DMS 273 treated with DMSO at 0.1 percent for 48 hours (cell line): Measurements from ENCODE around the gene TMEM80.
"Not testable (repeated sequence)": the region's sequence is repeated elsewhere in the genome, so short reads cannot be mapped to it uniquely, and the experiment has no call there.

Source experiments
- DNase-seq: peaks from one replicate; lab custom pipeline; 2025; lab: John Stamatoyannopoulos, UW

TMEM80 gene

DNA sequence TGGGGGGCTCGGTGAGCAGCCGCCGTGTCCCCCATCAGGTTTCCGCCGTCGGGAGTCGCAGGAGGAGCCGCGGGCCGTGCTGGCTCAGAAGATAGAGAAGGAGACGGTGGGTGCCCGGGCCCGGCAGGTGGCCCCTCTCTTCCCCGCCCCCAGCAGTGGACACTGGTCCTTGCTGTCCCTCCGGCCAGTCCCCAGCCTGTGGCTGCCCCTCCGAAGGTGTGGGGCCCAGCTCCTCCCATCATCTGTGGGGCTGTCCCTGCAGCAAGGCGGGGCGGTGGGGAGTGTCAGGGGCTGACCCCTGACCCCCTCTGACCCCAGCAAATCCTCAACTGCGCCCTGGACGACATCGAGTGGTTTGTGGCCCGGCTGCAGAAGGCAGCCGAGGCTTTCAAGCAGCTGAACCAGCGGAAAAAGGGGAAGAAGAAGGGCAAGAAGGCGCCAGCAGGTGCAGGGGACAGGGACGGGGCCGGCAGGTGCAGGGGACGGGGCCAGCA is 25.7 kb downstream of the TMEM80 start:
- no peak for DNase-seq

DNA sequence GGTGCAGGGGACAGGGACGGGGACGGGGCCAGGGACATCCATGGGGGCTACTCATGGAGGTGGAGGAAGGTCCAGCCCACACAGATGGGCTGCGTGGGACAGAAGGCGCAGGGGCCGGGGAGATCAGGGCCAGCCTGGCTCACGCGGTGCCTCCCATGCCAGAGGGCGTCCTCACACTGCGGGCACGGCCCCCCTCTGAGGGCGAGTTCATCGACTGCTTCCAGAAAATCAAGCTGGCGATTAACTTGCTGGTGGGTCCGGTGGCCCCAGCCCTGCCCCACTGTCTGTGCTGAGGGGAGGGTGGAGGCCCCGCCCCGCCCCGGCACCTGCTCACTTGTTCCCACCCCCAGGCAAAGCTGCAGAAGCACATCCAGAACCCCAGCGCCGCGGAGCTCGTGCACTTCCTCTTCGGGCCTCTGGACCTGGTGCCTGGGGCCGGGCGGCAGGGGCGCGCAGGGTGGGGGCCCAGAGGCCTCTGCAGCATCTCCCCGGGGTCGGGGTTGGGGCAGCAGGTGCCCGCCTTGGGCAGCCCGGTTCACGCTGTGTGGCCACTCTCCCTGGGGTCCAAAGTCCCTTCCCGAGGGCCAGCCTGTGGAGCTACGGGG is 26.2 kb downstream of the TMEM80 start:
- DNase-seq, result no peak

DNA sequence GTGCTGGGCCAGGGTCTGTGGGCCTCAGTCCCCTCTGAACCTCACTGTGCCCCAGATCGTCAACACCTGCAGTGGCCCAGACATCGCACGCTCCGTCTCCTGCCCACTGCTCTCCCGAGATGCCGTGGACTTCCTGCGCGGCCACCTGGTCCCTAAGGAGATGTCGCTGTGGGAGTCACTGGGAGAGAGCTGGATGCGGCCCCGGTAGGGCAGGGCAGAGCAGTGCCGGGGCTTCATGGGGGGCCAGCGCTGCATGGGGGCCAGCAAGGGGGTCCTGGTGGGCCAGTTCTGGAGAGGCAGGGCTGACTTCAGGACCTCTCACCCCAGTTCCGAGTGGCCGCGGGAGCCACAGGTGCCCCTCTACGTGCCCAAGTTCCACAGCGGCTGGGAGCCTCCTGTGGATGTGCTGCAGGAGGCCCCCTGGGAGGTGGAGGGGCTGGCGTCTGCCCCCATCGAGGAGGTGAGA is 26.8 kb downstream of the TMEM80 start:
- DNase-seq, result no peak

DNA sequence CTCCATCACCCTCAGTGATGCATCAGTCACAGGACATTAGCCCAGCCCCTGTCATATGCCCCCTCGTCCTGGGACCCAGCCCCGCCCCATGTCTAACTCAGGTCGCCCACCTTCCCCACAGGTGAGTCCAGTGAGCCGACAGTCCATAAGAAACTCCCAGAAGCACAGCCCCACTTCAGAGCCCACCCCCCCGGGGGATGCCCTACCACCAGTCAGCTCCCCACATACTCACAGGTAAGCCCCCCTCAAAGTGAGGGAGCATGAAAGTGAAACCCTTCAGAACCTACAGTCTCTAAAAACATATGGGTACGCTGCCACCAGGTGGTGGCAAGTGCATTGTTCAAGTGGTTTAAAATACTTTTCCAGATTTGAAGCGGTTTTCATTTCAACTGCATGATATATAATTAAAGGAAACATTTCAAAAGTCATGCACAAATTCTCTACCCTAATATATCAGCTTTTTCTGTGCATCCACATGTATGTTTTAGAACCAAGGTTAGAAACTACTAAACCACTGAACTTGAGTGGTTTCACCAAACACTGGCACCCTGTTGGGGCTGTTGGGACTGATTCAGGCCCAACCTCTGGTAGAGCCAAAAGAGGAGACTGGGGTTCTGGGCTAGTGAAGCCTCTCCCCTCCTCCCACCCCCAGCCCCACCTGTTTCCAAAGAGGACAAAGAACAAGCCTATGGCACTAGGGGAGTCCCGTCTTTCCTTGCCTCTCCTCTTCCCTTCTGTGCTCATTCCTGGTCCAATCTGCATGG is 27.7 kb downstream of the TMEM80 start:
- DNase-seq, result no peak

DNA sequence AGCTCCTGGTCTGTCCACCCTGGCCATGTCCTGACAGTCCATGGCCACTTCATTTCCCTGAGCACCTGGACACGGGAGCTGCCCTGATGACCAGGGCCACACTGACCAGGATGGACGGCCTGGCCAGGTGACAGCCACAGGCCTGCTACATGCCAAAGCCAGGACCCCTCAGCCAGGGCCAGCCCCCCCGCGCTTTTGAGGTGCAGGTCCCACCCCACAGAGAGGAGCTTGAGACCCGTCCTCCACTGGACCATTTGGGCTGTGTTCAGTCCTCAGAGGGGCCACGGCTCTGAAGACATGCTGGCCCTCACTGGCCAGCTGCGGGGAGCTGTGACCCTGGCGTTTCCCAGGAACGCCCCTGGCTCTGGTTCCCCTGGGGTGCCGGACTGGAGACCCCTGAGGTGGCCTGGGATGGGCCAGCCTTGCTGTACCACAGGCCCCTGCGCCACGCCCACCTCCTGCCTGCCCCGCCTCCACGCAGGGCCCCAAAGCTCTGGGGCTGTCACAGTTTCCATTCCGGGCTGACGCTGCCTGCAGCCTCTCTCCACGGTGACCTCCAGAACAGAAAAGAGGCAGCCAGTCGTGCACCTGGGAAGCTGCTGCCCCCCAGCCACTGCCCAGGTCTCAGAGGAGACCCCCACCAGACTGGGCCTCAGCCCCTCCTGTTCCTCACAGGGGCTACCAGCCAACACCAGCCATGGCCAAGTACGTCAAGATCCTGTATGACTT is 28.6 kb downstream of the TMEM80 start:
- DNase-seq, result no peak

DNA sequence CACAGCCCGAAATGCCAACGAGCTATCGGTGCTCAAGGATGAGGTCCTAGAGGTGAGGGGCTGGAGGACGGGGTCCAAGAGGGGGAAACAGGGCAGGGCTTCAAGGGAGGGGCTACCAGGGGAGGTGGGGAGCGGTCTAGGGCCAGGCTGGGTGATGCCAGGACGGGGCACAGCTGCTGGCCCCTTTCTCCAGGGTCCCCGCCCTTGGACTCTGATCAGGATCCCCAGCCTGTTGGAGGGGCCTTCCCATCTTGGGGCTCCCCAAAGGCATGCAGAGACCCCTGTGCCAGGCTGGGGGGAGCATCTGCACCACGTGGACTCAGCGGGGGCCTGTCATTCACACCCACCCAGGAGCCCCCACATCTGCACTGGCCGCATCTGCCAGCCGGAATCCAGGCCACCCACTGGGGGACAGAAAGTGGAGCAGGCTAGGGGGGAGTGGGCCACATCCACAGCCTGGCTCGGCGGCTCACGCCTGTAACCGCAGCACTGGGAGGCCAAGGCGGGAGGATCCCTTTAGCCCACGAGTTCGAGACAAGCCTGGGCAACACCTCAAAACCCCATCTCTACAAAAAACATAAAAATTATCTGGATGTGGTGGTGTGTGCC is 29.3 kb downstream of the TMEM80 start:
- no peak for DNase-seq

DNA sequence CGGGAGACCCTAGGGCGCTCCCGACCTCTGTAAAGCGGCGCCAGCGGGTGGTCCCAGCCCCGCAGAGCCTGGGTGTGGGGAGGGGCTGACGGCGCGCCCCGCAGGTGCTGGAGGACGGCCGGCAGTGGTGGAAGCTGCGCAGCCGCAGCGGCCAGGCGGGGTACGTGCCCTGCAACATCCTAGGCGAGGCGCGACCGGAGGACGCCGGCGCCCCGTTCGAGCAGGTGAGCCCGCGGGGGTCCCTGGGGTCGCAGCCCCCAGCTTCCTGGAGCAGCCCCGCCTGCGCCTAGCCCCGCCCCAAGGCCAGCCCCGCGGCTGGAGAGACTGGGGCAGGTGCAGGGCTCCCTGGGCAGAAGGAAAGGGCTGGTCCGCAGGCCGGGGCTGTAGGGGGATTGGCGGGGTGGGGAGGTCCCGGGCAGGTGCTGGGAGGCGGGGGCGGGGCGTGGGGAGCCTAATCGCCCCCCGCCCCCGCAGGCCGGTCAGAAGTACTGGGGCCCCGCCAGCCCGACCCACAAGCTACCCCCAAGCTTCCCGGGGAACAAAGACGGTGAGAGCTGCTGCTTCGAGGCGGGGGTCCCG is 30.1 kb downstream of the TMEM80 start:
- no peak for DNase-seq

DNA sequence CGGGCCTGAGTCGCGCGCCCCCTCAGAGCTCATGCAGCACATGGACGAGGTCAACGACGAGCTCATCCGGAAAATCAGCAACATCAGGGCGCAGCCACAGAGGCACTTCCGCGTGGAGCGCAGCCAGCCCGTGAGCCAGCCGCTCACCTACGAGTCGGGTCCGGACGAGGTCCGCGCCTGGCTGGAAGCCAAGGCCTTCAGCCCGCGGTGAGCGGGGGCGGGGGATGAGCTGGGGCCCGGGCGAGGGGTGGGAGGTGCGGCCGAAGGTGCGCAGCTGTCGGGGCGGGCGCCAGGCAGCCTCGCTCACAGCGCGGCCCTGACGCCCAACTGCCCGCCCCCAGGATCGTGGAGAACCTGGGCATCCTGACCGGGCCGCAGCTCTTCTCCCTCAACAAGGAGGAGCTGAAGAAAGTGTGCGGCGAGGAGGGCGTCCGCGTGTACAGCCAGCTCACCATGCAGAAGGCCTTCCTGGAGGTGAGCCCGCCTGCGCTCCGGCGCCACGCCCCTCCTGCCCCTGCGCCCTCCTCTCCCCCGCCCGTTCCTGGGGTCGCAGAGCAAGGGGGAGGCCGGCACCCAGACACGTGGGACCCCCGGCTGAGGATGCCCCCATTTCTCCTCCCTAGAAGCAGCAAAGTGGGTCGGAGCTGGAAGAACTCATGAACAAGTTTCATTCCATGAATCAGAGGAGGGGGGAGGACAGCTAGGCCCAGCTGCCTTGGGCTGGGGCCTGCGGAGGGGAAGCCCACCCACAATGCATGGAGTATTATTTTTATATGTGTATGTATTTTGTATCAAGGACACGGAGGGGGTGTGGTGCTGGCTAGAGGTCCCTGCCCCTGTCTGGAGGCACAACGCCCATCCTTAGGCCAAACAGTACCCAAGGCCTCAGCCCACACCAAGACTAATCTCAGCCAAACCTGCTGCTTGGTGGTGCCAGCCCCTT is 30.9 kb downstream of the TMEM80 start:
- DNase-seq, result no peak

DNA sequence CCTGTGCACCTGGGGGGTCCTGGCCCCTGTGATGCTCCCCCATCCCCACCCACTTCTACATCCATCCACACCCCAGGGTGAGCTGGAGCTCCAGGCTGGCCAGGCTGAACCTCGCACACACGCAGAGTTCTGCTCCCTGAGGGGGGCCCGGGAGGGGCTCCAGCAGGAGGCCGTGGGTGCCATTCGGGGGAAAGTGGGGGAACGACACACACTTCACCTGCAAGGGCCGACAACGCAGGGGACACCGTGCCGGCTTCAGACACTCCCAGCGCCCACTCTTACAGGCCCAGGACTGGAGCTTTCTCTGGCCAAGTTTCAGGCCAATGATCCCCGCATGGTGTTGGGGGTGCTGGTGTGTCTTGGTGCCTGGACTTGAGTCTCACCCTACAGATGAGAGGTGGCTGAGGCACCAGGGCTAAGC is 31.7 kb downstream of the TMEM80 start:
- DNase-seq, result no peak

DNA sequence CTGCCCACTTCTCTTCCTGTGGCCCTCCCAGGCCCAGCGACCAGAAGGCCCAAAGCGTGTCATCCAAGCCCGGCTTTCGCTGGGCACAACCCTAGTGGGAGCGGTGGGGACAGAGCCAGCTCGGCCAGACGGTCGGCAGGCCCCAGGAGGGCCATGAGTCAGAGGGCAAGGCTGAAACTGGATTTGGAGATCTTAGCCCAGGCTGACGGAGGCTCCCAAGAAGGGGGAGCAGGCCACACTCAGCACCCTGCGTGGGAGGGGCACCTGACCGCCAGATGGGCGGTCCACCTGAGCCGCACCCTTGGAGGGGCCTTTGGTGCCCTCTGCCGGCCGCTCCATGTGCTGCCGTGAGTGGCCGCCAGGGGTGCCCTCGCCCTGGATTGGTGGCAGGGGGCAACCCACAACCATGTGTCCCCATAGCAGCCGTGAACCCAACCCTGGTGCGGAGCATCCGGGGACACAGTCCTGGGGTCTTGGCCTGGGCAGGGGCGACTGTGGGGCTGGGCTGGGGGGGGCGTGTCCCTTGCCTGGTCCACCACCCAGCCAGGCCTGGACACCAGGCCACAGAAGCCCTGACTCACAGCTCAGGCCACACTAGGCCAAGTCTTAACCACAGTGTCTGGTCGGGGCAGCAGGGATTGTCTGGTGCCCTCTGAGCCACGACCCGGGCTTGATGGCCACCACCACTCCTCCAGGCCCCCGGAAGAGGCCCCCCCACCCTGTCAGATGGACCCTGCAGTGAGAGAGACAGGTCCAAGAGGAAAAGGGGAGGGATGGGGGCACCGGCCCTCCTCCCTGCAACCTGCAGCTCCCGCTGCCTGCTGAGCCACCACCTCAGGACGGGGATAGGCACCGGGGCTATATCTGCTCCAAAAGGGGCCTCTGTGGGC is 32.5 kb downstream of the TMEM80 start:
- DNase-seq, result no peak

DNA sequence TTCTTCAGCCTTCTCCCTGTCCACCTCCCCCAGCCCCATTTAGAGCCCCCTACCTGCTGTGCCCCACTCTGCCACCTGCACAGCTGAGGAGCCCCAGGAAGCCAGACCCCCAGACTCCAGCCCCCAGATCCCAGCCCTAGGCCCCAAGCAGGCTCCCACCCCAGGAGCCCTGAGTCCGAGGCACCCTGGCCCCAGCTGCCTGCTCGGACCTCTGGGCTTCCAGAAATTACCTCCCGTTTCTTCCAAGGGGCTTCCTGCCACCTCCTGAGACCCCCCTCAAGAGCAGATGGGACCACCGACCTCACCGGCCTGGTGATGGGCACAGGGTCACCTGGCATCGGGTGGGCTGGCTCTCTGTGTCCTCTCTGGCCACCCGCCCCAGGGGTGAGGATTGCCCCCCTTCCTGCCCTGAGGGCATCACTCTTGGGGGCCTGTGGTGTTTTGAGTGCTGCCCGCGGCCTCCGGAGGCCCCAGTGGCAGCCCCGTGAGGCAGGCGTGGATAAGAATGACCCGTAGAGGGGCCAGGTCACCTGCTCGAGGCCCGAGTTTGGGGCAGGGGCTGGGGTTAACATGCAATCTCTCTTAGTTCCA is 33.4 kb downstream of the TMEM80 start:
- no peak for DNase-seq

DNA sequence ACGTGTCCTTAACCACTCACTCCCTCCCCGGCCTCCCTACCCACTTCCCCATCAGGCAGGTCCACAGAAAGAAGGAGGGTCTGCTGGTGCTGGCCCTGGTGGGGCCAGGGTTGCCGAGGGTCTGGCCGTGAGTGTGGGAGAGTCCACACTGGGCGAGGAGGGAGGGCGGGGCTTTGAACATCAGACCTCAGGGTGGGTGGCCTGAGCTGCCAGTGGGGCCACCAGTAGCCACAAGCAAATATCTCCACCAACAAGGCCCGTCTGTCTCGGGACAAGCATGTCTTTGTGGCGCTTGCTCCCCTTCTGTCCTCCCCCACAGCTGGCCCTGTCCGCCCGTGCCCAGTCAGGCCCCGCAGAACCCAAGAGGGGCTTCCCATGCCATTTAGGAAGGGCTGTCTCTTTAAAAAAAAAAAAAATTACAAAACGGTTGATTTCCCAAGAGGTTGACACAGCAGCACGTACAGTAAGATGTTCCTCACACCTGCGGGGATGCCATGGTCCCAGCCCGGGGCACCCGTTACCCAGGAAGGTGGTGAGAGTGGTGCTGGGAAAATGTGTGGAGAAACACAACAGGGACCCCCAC is 34.0 kb downstream of the TMEM80 start:
- DNase-seq, result no peak

DNA sequence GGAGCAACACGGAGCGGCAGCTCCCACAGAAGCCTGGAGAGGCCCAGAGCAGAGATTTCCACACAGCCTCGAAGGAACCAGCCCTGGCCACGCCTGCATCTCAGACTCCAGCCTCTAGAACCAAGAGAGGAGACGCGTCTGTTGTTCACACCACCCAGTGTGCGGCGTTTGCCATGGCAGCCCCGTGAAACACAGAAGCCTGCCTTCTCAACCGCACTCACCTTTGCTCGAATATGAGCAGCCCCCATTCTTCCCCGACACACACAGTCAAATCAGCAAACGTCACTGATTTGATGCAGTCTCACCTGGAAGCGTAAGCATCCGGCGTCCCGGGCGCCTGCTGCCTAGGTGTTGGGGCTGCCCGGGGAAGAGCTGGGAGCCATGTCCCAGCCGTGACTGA is 37.5 kb downstream of the TMEM80 start:
- DNase-seq, result no peak

DNA sequence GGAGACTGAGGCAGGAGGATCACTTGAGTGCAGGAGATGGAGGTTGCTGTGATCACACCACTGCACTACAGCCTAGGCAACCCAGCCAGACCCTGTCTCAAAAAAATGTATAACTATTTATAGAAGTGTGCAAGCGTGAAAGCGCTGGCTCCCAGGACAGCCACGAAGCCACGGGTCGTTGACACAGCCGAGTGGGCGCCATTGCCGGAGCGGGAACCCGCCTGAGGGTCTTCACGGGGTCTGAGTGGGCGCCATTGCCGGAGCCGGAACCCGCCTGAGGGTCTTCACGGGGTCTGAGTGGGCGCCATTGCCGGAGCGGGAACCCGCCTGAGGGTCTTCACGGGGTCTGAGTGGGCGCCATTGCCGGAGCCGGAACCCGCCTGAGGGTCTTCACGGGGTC is 38.9 kb downstream of the TMEM80 start:
- not testable (repeated sequence) for DNase-seq

DNA sequence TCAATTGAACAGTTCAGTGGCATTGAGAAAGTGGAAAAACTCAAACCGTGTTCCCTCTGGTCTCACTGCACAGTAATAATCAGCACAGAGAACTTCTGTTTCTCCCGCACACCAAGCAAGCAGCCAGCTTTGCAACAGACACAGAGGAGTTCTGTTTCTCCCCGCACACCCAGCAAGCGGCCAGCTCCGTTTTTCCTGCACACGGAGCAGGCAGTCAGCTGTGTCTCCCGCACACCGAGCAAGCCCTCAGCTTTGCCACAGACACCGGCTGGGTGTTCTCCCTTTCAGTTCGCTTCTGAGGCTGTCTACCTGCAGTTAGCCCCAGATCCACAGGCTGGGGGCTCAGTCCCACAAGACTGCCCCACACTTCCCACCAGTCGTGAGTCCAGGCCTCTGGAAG is 41.8 kb downstream of the TMEM80 start:
- DNase-seq, result no peak

DNA sequence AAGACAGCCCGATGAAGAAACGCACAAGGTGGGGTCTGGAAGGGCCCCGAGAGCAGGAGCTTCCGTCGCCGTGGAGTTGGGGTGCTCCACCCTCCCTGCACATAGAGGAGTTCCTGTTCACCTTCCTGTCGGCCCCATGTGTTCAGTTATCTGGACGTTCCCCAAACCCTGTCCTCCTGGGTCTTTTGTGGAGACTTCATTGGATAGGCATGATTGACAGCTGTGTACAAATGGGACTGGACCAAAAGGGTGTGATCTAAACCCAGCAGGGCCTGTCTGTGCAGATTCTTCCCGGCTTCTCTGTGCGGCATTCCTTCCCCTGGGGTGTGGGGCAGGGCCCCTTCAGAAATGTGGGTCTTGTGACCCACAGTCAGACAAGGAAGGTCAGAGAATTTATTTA is 42.3 kb downstream of the TMEM80 start:
- not testable (repeated sequence) for DNase-seq

DNA sequence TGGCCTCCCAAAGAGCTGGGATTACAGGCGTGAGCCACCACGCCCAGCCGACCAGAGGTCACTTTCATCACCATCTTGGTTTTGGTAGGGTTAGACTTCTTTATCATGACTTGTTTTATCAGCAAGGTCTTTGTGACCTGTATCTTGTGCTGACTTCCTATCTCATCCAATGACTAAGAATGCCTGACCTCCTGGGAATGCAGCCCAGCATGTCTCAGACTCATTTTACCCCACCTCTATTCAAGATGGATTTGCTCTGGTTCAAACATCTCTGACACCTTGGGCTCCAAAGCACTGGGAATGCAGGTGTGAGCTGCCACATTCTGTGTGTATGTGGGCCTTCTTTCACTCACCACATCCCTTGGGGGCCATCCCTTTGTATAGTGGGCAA is 46.5 kb downstream of the TMEM80 start:
- no peak for DNase-seq

DNA sequence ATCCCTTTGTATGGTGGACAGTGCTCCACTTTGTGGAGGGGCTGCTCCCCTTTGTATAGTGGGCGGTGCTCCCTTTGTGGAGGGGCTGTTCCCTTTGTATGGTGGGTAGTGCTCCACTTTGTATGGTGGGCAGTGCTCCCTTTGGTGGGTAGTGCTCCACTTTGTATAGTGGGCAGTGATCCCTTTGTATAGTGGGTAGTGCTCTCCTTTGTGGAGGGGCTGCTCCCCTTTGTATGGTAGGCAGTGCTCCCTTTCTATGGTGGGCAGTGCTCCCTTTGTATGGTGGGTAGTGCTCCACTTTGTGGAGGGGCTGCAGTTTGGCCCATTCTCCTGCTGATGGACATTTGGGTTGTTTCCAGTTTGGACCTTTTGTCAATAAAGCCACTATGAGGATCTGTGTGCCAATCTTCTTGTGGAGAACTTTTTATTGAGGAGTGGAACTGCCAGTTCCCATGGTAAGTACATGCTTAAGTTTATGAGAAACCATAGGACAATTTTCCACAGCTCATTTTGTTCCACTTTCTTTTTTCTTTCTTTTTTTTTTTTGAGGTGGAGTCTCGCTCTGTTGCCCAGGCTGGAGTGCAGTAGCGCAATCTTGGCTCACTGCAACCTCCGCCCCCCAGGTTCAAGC is 47.1 kb downstream of the TMEM80 start:
- no peak for DNase-seq

DNA sequence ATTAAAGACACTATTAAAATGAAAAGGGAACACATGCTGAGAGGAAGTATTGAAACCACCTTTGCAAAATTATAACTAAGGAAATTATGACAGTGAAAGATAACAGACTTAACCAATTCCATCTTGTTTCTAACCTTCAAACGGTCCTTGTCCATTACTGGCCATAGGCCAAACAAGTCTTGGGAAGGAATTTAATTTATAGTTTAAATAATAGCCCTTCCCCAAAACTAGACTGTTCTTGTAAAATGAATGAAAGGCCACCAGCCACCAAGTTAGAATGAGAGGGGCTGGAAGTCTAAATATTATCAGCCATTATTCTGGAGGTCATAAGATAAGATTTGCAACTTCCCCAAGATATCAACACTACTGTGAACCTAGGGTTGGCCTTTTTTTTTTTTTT is 49.8 kb downstream of the TMEM80 start:
- no peak for DNase-seq
